Measurements from ENCODE around the gene CD80.

CD80 gene

GRCh38 chr3:119510690-119511089 is 48.7 kb downstream of the CD80 start:
- DNase-seq: no peak
- in situ Hi-C loops (cut with MboI; ENCODE audit: low pct_unique_long_range_greater_than_20kb, low sequenced_read_pairs): no loop called here

GRCh38 chr3:119508172-119508845 is 51.1 kb downstream of the CD80 start:
- in situ Hi-C loops (cut with MboI; ENCODE audit: low pct_unique_long_range_greater_than_20kb, low sequenced_read_pairs): no loop called here
- peak; percentile 84 for DNase-seq

- no peak for DNase-seq
- in situ Hi-C loops (cut with MboI; ENCODE audit: low pct_unique_long_range_greater_than_20kb, low sequenced_read_pairs): no loop called here
These were observed 52.0 kb downstream of the CD80 start for GRCh38 chr3:119507404-119507803.

GRCh38 chr3:119506631-119507030 is 52.8 kb downstream of the CD80 start:
- in situ Hi-C loops (cut with MboI; ENCODE audit: low pct_unique_long_range_greater_than_20kb, low sequenced_read_pairs): no loop called here
- DNase-seq: no peak

GRCh38 chr3:119500901-119501300 is 58.5 kb downstream of the CD80 start:
- no peak for DNase-seq
- in situ Hi-C loops (cut with MboI; ENCODE audit: low pct_unique_long_range_greater_than_20kb, low sequenced_read_pairs): no loop called here

GRCh38 chr3:119500265-119500664 is 59.1 kb downstream of the CD80 start:
- in situ Hi-C loops (cut with MboI; ENCODE audit: low pct_unique_long_range_greater_than_20kb, low sequenced_read_pairs): no loop called here
- no peak for DNase-seq

GRCh38 chr3:119498186-119499011 is 61.0 kb downstream of the CD80 start, which contains the start of gene TIMMDC1:
TIMMDC1 (plus strand) TSS chr3:119498547; CDS start chr3:119498734, 187 bp downstream.
- in situ Hi-C loops (cut with MboI; ENCODE audit: low pct_unique_long_range_greater_than_20kb, low sequenced_read_pairs): no loop called here
- DNase-seq: peak; percentile 99

GRCh38 chr3:119497820-119498185 is 61.6 kb downstream of the CD80 start:
- in situ Hi-C loops (cut with MboI; ENCODE audit: low pct_unique_long_range_greater_than_20kb, low sequenced_read_pairs): no loop called here
- DNase-seq: peak; percentile 48

- in situ Hi-C loops (cut with MboI; ENCODE audit: low pct_unique_long_range_greater_than_20kb, low sequenced_read_pairs): no loop called here
- no peak for DNase-seq
These were observed 64.8 kb downstream of the CD80 start for GRCh38 chr3:119494597-119494996.

GRCh38 chr3:119492810-119493209 is 66.6 kb downstream of the CD80 start:
- DNase-seq: no peak
- in situ Hi-C loops (cut with MboI; ENCODE audit: low pct_unique_long_range_greater_than_20kb, low sequenced_read_pairs): no loop called here

GRCh38 chr3:119492128-119492527 is 67.3 kb downstream of the CD80 start:
- DNase-seq: no peak
- in situ Hi-C loops (cut with MboI; ENCODE audit: low pct_unique_long_range_greater_than_20kb, low sequenced_read_pairs): no loop called here

GRCh38 chr3:119490153-119490552 is 69.3 kb downstream of the CD80 start:
- DNase-seq: no peak
- in situ Hi-C loops (cut with MboI; ENCODE audit: low pct_unique_long_range_greater_than_20kb, low sequenced_read_pairs): no loop called here

- in situ Hi-C loops (cut with MboI; ENCODE audit: low pct_unique_long_range_greater_than_20kb, low sequenced_read_pairs): no loop called here
- no peak for DNase-seq
These were observed 73.9 kb downstream of the CD80 start for GRCh38 chr3:119485563-119485962.

GRCh38 chr3:119483101-119483500 is 76.3 kb downstream of the CD80 start:
- in situ Hi-C loops (cut with MboI; ENCODE audit: low pct_unique_long_range_greater_than_20kb, low sequenced_read_pairs): no loop called here
- DNase-seq: no peak

- in situ Hi-C loops (cut with MboI; ENCODE audit: low pct_unique_long_range_greater_than_20kb, low sequenced_read_pairs): no loop called here
- DNase-seq: no peak
These were observed 78.3 kb downstream of the CD80 start for GRCh38 chr3:119481079-119481478.
